DMS153 treated with DMSO at 0.1 percent for 48 hours (cell line): ENCODE measurements around the gene LRRFIP2.
"Not testable (repeated sequence)": the region's sequence is repeated elsewhere in the genome, so short reads cannot be mapped to it uniquely, and the experiment has no call there.

Experiments
- DNase-seq: peaks from one replicate; lab custom pipeline; 2025; ENCODE audit not compliant: unreplicated experiment; lab: John Stamatoyannopoulos, UW

The LRRFIP2 gene, protein sequence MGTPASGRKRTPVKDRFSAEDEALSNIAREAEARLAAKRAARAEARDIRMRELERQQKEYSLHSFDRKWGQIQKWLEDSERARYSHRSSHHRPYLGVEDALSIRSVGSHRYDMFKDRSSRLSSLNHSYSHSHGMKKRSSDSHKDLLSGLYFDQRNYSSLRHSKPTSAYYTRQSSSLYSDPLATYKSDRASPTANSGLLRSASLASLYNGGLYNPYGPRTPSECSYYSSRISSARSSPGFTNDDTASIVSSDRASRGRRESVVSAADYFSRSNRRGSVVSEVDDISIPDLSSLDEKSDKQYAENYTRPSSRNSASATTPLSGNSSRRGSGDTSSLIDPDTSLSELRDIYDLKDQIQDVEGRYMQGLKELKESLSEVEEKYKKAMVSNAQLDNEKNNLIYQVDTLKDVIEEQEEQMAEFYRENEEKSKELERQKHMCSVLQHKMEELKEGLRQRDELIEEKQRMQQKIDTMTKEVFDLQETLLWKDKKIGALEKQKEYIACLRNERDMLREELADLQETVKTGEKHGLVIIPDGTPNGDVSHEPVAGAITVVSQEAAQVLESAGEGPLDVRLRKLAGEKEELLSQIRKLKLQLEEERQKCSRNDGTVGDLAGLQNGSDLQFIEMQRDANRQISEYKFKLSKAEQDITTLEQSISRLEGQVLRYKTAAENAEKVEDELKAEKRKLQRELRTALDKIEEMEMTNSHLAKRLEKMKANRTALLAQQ

DNA sequence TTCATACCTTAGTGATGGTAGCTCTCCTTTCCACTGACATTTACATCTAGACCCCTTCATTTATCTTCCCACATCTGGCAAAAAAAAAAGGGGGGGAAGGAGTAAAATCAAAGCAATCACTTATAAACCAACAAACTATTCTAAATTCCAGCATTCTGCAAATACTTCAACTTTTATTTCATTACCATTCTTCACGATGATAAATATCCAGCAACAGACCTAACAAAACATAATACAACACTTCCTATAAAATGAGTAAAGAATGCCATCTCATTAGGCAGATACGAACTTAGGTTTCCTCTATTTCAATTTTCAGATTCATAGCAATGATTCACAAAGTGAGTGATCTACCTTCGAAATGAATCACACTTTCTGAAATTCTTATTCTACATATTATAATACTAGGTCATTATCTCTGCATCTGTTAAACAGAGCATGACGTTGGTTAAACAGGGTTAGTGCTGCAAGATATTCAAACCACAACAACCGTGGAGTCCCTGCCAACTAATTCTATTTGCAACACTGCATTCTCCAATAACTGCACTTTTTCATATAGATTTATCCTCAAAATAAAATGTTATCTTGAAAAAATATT is at the start of gene LRRFIP2:
TSS of gene LRRFIP2 (minus strand) at position 51 of the 595 bp plus-strand sequence. CDS start 25,599 bp downstream, outside the sequence.
- no peak for DNase-seq

DNA sequence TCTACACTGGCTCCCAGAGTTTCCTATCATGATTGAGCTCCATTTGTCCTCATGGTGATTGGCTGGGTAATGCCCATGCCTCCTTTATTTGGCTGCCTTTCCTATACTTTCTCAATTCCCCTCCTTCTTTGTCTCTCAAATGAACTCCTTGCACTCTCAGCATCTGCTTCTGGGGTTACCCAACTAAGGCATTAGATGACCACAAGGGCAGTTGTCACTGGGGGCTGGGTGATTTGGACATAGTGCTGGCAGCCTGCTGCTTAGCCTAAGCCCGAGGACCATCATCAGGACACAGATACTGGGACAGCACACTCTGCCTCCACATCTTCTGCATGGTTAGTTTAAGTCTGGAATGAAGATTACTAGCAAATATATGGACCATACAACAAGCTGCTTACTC is 49.2 kb upstream of the LRRFIP2 start:
- no peak for DNase-seq

DNA sequence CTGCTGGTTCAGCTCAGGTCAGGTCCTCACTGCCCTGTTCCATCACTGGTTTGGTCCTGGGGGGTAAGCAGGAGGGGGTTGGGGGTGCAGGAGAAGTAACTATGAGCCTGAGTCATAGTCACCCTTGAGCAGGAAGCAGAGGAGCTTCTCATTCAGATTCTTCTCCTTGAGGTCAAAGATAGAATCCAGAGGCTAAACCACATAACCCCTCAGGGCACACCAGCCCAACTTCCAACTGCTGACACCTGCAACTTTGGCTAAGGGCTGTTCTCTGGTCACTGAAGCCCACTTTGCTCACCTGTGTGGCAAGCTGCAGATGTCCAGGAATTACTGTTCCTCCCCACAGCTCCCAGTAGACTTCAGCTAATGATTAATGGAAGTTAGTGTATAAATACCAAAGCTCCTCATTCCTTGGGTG is 48.8 kb upstream of the LRRFIP2 start:
- DNase-seq: no peak

DNA sequence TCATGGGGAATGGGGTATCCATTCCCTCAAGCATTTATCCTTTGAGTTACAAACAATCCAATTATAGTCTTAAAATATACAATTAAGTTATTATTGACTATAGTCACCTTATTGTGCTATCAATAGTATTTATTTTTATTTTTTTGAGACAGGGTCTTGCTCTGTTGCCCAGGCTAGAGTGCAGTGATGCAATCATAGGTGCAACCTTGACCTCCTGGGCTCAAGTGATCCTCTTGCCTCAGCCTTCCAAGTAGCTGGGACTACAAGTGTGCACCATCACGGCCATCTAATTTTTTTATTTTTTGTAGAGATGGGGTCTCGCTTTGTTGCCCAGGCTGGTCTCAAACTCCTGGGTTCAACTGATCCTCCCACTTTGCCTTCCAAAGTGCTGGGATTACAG is 48.2 kb upstream of the LRRFIP2 start:
- DNase-seq: not testable (repeated sequence)

DNA sequence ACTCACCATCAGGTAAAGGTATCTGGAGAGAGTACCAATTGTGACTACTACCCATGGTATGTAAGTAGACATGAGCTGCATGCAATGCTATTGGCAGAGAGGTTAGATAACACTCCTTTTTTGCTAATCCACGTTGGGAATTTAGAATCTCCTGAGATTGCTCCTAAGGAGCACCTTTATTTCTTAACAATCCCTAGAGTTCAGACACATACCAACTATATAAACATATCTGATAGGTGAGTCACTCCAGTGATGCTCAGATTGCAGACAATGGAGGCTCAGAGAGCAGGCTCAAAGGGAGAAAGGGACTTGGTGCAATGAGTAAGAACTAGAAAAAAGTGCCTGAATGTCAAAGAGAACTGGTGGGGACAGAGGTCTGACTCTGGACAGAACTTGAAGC is 47.0 kb upstream of the LRRFIP2 start:
- DNase-seq: no peak

DNA sequence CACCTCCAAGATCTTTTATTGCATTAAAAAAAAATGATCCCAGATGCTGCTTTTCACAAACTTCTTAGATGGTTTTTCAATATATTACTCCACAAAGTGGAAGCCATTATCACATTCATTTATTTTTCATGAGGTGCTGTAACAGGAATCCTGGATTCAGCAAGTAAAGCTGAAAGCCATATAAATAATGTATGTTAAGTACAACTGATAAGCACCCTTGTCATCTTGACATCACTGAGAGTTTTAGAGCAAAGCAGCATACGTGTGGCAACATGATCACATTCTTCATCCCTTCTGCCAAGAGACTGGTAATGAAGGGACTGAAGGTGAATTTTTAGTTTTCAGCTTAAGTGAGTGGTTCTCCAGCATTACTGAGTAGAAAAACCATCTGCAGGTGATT is 44.9 kb upstream of the LRRFIP2 start:
- peak; percentile 0 for DNase-seq

DNA sequence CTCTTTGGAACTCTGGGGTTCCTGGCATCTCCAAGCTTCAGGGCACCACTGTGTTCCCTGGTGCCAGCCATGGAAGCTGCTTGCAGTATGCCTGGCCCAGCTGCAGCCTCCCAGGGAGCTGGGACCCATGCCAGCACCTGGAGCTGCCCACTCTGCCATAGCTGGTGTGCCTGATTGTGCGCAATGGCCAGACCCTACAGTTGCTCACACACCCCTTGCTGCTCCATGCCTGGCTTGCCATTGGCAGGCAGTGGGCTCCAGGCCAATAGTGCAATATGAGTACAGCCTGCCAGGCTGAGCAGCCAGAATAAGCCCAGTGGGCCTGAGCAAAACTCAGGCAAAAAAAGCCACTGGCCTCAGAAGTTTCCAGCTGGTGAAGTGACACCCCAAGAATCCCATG is 43.8 kb upstream of the LRRFIP2 start:
- DNase-seq: no peak

DNA sequence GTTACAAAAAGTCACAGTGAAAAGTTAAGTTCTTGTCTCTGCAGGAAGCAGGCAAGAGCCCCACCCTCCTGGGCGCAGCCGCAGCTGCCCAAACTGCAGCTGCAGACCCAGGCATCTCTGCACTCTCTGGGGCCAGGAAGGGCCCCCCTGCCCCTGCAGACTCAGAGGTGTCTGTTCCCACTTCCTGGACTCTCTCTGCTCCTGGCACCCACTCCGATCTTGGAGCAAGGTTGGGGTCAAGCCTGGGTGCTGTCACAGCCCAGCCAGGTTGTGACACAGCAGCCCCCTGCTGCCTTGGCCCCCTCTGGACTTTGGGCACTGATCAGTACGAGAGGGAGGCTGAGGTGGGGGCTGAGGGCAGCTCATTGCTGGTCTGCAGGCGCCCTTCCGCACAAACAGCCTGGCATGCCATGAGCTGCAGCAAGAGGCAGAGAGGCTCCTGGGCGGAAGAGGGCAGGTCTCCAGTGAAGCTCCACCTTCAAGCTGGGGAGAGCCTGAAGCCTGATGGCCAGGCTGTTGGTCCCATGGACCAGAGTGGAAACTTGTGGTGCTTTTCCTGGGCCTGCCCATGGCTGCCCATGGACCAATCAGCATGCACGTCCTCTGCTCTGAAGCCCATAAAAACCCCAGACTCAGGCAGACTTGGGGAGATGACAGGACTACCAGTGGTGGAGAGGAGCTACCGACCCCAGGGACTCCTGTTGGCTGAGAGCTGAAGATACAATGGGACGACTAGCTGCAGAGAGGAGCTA is 42.9 kb upstream of the LRRFIP2 start:
- DNase-seq: no peak

DNA sequence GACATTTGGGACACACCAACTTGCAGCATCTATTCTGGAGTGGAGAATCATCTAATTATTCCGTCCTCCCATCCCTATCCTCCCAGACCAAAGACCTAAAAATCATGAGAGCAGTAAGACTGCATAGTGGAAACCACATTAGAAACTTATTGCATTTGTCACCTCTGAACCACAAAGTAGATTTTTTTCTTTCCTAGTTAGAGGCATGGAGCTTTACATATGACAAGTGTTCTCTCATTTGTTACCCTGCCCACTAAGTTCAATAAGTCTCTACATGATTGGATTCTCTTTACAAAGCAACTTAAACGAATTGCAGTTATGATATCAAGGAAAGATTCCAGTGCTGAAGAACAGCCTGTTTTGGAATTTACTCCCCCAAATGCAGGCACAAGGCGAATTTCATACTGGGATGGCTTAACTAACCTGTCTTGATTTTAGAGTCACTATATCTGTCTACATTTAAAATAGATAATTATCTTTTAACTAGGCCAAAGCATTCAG is 42.3 kb upstream of the LRRFIP2 start:
- no peak for DNase-seq

DNA sequence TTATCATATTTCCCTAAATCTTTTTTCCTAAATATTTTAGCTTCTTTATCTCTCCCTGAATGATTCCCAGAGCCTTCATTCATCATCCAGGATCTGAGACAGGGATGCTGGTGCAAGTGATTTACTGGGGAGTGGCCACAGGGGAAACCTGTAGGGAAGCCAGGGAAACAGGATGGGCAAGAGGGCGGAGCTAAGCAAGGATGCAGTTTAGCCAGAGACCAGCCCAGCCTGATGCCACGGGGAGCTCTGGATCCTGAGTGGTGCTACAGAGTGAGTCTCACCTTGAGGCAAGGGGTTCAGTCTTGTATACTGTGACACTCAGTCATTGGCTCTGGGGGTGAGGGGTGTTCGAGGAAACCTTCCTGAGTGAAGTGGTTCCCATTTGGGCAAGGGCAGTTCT is 39.7 kb upstream of the LRRFIP2 start:
- DNase-seq: no peak

DNA sequence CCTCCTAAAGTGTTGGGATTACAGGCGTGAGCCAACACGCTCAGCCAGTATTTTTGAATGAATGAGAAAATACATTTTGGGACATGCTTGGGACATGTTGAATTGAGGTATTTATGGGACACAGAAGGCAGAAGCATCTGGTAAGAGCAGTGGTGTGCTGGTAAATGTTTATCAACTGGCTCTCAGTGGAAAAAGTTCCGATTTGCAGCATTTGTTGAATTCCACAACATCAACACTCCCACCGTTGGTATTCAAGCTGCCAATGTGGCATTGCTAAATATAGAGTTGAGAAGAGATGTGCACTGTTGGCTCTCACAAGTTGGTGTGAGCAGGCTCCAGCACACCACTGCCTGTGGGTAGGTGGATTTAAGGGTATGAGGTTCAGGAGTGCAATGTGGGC is 35.8 kb upstream of the LRRFIP2 start:
- no peak for DNase-seq

DNA sequence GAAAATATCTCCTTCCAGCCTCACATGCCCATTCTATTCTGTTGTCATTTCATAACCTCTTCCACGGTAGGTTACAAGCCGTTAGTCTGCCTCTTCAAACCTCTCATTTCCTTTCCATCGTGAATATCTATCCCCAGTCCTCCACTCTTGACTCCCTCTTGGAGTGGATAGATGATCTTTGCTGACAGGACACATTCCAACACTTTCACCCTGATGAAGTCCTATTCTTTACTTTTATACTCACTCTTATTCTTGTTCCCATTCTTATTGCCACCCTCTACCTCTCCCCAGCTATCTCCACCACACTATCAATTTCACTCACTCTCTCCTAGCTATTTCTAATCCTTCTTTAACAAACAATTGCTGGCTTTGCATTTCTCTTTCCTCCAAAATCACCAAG is 34.2 kb upstream of the LRRFIP2 start:
- not testable (repeated sequence) for DNase-seq

DNA sequence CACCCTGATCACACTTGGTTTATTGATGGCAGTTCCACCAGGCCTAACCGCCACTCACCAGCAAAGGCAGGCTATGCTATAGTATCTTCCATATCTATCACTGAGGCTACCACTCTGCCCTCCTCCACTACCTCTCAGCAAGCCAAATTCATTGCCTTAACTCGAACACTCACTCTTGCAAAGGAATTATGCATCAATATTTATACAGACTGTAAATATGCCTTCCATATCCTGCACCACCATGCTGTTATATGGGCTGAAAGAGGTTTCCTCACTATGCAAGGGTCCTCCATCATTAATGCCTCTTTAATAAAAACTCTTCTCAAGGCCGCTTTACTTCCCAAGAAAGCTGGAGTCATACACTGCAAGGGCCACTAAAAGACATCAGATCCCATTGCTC is 33.6 kb upstream of the LRRFIP2 start:
- DNase-seq: not testable (repeated sequence)

DNA sequence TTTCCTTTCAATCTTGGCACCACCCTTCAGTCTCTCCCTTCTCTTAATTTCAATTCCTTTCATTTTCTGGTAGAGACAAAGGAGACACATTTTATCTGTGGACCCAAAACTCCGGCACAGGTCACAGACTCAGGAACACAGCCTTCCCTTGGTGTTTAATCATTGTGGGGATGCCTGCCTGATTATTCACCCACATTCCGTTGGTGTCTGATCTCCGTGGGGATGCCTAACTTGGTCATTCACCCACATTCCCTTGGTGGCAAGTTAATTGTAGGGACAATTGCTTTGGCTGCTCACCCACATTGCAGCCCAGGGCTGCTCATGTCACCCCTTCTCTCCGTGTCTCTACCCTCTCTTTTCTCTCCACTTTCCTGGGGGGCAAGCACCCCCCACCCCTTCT is 31.7 kb upstream of the LRRFIP2 start:
- DNase-seq: not testable (repeated sequence)

DNA sequence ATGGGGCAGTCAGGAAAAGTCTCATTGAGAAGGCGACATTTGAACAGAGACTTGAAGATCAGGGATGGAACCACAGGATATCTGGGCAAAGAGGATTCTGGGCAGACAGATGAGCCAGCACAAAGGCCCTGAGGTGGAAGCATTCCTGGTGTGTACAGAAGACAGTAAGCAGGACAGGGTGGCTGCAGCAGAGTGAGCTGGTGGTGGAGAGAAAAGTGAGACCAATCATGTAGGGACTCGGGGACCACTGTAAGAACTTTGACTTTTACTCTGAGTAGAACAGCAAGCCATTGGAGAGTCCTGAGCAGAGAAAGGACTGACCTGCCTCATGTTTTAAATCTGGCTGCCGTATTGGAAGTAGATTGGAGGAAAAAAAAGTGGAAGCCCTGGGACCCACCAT is 29.9 kb upstream of the LRRFIP2 start:
- no peak for DNase-seq

DNA sequence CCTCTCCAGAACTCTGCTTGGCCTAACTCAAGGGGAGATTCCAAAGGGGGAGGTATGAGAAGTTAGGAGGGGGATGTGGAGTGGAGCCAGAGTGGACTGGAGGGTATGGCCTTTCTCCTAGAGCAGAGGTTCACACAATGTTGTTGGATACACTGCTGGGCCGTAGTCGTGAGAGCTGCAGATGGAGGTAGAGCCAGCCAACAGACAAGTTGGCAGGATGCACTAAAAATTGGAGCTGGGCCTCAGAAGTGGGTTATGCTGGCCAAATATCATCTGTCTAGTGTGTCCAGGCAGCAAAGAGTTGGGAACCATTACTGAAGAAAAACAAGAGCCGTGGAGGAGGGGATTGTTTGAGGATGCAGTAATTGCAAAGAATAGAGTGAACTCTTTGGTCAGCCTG is 27.7 kb upstream of the LRRFIP2 start:
- DNase-seq: no peak

DNA sequence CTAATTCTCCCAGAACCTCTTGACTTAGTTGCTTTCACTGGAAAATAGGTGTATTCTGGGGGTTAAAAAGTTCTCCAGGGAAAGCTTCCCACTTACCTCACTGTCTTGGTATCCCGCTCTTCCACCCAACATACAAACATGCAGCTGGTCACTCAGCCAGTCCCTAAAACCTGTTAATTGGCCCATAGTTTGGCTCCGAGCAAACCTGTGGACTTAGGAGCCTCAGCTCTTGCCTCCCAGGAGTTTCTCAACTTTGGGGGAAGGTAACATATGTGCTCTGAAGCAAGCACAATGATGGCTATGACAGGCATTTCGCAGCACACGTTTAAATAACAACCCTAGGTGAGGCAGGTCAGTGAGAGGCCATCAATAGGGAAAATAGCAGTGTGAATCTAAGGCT is 25.8 kb upstream of the LRRFIP2 start:
- no peak for DNase-seq

DNA sequence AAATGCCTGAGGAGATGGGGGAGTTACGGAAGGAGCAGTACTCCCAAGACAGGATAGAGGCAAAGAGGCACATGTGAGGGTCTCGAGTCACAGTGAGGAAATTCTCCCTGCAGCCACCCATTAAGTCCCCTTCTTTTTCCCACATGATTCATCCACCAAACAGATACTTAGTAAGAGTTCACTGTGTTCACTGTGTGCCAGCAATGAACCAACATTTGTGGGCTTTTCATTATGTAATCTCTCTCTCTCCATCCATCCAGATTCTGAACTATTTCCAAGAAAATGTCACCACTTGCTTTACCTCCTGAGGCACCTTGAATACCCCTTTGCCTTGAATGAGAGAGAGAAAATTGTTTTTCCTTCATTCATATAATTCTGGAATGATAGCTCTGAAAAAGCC is 24.6 kb upstream of the LRRFIP2 start:
- no peak for DNase-seq

DNA sequence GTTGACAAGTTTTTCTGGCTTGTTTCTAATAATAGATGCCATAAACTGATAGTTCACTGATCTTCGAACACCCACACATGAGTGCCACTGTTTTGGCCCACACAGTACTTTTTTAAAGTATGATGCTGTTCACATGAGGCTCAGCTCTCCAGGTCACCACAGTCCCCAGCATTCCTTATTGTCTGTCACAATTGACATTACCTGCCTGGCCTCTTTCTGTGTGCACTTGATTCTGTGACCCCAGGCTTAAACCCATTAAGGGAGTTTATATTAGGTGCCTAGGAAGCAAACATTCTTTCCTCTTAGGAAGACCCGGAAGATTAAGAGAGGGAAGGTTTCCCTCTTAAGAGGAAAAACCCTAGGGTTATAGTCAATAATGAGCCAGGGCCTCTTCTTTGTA is 24.2 kb upstream of the LRRFIP2 start:
- DNase-seq: no peak

DNA sequence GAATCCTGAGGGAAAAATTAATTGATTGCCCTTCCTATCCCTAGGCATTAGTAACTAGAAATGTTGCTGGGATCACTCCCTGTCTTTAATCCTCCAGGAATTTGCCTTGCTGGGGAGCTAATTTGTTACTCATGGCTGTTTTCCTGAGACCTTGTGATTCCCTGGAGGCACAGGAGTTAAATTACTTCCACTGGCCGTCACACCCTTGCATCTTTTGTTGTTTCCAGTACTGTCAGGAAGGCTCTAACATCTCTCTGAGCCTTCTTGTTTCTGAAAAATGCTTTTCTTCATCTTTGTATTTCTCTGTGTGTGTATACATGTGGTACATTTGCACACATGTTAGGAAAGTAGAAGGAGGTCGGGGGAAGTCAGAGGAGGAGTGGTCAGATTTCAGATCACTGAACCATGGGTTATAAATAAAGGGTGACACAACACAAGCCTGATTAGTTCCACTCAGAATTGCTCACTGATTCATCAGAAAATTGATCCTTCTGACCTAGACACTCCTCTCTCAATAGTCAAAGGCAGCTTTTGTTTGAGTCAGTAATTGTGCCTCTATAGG is 23.5 kb upstream of the LRRFIP2 start:
- DNase-seq: no peak

DNA sequence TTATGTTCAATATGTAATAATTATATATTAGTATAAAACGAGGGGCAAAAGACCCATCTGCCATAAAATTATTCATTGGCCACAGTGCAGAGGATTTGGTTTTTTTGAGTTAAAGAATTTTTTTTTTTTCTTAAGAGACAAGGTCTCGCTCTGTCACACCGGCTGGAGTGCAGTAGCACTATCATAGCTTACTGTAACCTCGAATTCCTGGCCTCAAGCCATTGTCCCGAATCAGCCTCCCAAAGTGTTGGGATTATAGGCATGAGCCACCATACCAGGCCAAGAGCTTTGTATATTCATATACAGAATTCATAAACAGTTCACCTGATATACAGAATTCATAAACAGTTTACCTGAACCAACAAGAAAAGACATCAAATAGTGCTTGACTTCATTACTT is 20.2 kb upstream of the LRRFIP2 start:
- no peak for DNase-seq
